HL-60/S4 (cell line): ENCODE measurements around the gene SLIT3.
"Not testable (repeated sequence)": the region's sequence is repeated elsewhere in the genome, so short reads cannot be mapped to it uniquely, and the experiment has no call there.

ENCODE experiments used
- in situ Hi-C: fragments of 300-500 bp; cut with MboI; formaldehyde crosslinking; loops from 2 replicates; pipeline ENCODE4 v1.14.3; 2022; ENCODE audit warnings: low sequenced_read_pairs

Gene SLIT3

DNA sequence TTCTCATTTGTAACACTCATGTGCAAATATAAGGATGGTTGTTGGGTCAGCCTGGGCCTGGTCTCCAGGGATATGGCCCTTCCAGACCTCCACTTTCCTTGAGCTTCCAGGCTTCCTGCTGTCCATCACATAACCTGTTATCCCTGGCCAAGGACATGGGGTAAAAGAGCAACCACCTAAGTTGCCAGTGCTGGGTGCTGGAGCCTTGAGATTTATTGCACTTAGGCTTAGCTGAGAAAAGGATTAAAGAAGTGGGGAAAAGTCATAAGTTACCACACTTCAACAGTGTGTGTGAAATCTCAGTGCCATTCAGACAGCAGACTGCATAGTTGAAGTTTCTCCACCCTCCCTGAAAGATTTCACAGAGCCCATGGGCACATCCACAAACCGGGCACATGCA is 663.1 kb downstream of the SLIT3 start:
- in situ Hi-C loops, result no loop called here

- in situ Hi-C loops, result no loop called here
Observed at GRCh38 chr5:168637281-168637680, 663.7 kb downstream of the SLIT3 start.

- in situ Hi-C loops, result not testable (repeated sequence)
Observed at GRCh38 chr5:168630958-168631357, 670.0 kb downstream of the SLIT3 start.

DNA sequence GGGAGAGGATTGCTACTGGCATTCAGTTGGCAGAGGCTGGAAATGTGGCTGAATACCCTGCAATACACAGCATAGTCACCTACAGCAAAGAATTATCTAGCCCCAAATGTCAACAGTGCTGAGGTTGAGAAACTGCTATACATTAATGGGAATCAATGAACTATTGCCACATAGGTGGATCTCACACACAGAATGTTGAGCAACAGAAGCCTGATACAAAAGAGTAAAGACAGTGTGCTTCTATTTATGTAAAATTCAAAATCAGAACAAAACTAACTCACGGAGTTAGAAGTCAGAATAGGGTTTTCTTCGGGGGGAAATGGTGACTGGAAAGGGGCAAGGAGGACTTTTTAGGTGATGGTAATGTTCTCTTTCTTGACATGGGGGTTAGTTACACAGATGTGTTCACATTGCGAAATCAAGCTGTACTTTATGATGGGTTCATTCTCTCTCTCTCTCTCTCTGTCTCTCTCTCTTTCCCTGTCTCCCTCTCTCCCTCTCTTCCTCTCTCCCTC is 676.0 kb downstream of the SLIT3 start:
- in situ Hi-C loops, result no loop called here

DNA sequence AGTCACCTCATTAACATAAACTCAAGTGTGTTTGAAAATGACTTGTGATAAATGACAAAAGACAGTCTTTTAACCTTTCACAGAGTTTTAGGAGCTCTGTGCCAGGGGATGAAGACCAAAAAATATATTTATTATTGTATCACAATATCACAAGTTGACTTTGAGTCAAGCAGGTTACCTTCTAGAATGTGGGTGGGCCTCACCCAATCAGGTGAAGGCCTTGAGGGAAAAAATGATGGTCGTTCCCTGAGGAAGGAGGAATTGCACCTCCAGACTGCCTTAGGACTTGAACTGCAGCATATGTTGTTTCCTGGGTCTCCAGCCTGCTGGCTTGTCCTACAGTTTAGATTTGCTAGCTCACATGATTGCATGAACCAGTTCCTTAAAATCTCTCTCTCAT is 680.1 kb downstream of the SLIT3 start:
- in situ Hi-C loops, result no loop called here

DNA sequence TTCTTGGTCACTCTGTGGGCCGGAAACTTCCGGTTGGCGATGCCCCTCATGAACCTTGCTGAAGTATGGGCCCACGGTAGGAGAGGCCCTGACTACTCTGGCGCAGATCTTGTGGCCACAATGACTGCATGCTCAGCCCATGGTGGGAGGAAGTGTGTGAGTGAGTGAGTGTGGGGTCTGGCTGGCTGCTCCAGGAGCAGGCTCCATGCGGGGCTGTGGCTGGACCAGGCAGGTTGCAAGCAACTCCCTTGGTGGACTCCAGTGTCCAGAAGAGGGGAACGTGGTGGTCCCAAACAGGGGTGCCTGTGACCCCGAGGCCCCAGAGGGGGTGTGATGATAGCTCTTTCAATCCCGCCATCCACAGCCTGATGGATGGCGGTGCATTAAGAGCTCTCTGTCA is 686.3 kb downstream of the SLIT3 start:
- in situ Hi-C loops, result no loop called here

GRCh38 chr5:168613996-168614395 is 686.9 kb downstream of the SLIT3 start:
- in situ Hi-C loops, result no loop called here

DNA sequence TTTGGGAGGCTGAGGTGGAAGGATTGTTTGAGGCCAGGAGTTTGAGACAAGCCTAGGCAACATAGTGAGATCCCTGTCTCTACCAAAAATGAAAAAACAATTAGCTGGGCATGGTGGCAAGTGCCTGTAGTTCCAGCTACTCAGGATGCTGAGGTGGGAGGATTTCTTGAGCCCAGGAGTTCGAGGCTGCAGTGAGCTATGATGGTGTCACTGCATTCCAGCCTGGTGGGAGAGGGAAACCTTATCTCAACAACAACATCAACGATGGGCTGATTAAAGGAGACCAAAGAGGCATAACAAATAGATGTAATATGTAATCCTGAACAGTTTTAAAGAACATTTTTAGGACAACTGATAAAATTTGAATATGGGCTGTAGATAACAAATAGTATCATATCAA is 687.5 kb downstream of the SLIT3 start:
- in situ Hi-C loops, result no loop called here

- in situ Hi-C loops, result no loop called here
Observed at GRCh38 chr5:168612996-168613395, 687.9 kb downstream of the SLIT3 start.

DNA sequence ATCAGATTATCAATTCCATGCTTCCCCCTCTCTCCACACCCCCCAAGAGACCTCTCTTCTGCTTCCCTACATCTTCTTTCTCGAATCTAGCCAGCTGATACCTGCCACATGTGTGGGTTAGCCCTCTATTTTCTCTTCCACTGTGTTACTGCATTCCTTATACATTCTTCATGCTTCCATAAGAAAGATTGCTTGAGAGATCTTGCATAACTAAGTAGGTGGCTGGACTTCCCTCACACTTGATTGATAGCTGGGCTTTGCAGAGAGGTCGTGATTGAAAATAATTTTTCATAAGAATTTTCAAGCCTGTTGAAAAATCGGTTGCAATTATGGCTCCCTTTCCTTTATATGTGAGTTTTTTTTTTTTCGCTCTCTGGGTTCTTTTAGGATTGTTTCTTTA is 688.8 kb downstream of the SLIT3 start:
- in situ Hi-C loops, result no loop called here
